ENCODE results near the gene ZC3H4. TPM values are rescaled to one million over a fixed set of nuclear protein-coding genes. Genes with fewer than 3 reads are reported as not detected.

Gene ZC3H4
- total and polyA plus RNA-seq, 2 experiments from 2014 or later = 26.7 to 36.9 TPM

GRCh38 chr19:47097396-47098201 is 16.0 kb downstream of the ZC3H4 start (continued):
- TF ChIP-seq REST (IDR thresholded peaks at IDR 0.05; ENCODE audit: unreplicated experiment) = no peak
- no peak for TF ChIP-seq ZNF462 (CRISPR knock-in tag; IDR thresholded peaks at IDR 0.05)

GRCh38 chr19:47096721-47097120 is 16.9 kb downstream of the ZC3H4 start:
- Histone ChIP-seq H4K20me1 (replicated peaks; ENCODE audit: insufficient read depth) (peaks cover 33% of the 10 kb centered on the region), H3K36me3 (ENCODE audit: insufficient read depth) (peaks cover 11% of the 10 kb centered on the region), H2AFZ (no peak overlapping the region), H3F3A (replicated peaks; ENCODE audit: low read depth) (peaks cover 36% of the 10 kb centered on the region), H3K27me3 (ENCODE audit: insufficient read depth) (no peaks in the 10 kb centered on the region), H3K4me2 (0 out of 2 replicates have a peak overlapping the region, but pooled peaks have one; percentile 26), H3K9me2 (ENCODE audit: insufficient read depth) (no peaks in the 10 kb centered on the region), H3K4me3 (no peak overlapping the region), H3K4me1 (ENCODE audit: insufficient read depth) (peaks cover 30% of the 10 kb centered on the region), H3K27ac (ENCODE audit: low read depth) (peak overlapping the region; percentile 85), H3K79me2 (replicated peaks; ENCODE audit: insufficient read depth) (peaks cover 91% of the 10 kb centered on the region)
- H3K27me3 Mint-ChIP-seq (ENCODE audit: insufficient read depth, low read depth, poor library complexity) = peaks cover 5% of the 10 kb centered on the region
- H3K9me3 Mint-ChIP-seq = no peaks in the 10 kb centered on the region
- H3K4me1 Mint-ChIP-seq = peaks cover 47% of the 10 kb centered on the region
- peaks cover 46% of the 10 kb centered on the region for H3K36me3 Mint-ChIP-seq (ENCODE audit: low read depth)
- DNase-seq (ENCODE audit: low spot score) (no peak), ATAC-seq (no peak)
- no peak overlapping the region for H3K4me3 Mint-ChIP-seq
- H3K27ac Mint-ChIP-seq = peak overlapping the region; percentile 16
- TF ChIP-seq ZNF114 (CRISPR knock-in tag; IDR thresholded peaks at IDR 0.05) (no peak), ETS1 (IDR thresholded peaks at IDR 0.05) (no peak), EZH2 (IDR thresholded peaks at IDR 0.05; ENCODE audit: low read depth, unreplicated experiment) (no peak), CREB1 (CRISPR knock-in tag; IDR thresholded peaks at IDR 0.05; ENCODE audit: low read depth) (no peak), EZH2phosphoT487 (IDR thresholded peaks at IDR 0.05; ENCODE audit: unreplicated experiment) (no peak), CTCF (conservative IDR thresholded peaks at IDR 0.05; ENCODE audit: low read depth in 2 of 2) (no peak), POLR2AphosphoS5 (IDR thresholded peaks at IDR 0.05; ENCODE audit: low read depth) (no peak)
